Measurements from ENCODE around the gene TSKU.

GRCh38 chr11:76823481-76824028, 40.4 kb downstream of the TSKU start:
- TF ChIP-seq POLR2AphosphoS5 (IDR thresholded peaks at IDR 0.05; ENCODE audit: low read depth) (no peak), CTCF (conservative IDR thresholded peaks at IDR 0.05; ENCODE audit: low read depth in 2 of 2) (no peak), REST (IDR thresholded peaks at IDR 0.05; ENCODE audit: unreplicated experiment) (no peak), EZH2 (IDR thresholded peaks at IDR 0.05; ENCODE audit: low read depth, unreplicated experiment) (no peak), STAT1 (IDR thresholded peaks at IDR 0.05; ENCODE audit: unreplicated experiment) (no peak)

All from GM23338 (cell line).